HG03108 (cell line): ENCODE results near the gene CREB3L2.
"Not testable (repeated sequence)": the region's sequence is repeated elsewhere in the genome, so short reads cannot be mapped to it uniquely, and the experiment has no call there.

ENCODE experiments used
- ATAC-seq: cut with Tn5 transposase; IDR thresholded peaks from one replicate; pipeline ENCODE4 v1.9.1; 2021; ENCODE audit warnings: moderate library complexity; ENCODE audit not compliant: unreplicated experiment

Gene CREB3L2

DNA sequence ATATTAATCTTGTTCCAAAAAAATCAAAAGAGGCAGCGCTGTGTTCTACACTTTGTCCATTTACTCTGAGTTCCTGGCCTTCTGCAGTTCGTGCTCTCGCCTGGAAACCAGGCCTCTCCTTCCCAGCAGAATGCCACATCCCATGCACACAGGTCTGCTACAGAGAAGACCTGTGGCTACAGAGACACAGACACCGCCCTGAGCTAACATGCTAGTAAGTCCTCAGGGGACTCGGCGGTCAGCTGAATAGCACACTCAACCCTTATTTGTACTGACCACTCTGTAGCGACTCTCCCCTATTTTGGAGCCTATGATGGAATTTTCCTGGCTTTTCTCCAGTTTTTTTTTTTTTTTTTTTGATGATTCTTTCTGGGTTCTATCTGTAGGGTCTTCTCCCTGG lies 12.8 kb downstream of the CREB3L2 start:
- no peak for ATAC-seq

- ATAC-seq, result peak; percentile 58
Measured at GRCh38 chr7:137987968-137988367, 13.9 kb downstream of the CREB3L2 start.

GRCh38 chr7:137987563-137987962 lies 14.3 kb downstream of the CREB3L2 start:
- no peak for ATAC-seq

DNA sequence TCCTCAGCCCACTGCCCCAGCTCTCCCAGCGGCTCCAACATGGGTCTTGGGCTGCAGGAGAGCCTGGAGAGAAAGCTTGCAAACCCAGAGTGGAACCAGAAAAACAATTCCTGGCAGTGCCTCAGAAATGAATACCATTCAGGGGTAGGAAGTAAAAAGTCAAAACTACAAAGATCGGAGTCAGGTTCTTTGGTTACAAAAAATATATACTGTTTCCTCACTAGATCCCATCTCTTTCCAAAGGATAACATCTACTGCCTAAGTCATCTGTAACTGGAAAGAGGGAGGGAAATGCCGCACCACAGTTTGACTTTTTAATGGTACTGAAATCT lies 14.9 kb downstream of the CREB3L2 start:
- ATAC-seq, result no peak

- ATAC-seq, result no peak
Measured at GRCh38 chr7:137986252-137987017, 15.5 kb downstream of the CREB3L2 start.

DNA sequence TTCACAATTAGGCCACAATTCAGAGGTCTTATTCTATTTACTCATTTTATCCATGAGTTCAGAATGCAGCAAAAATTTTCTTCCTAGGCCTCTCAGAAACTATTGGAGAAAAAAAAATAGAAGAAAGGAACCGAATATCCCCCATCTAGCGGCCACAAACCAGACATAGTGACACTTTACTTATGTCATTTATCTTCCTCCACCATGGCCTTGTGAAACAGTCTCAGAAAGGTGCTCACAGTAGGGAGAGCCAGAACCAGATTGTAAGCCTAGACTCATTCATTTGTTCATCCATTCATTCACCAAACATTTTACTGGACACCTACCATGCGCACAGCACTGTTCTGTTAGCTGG lies 16.0 kb downstream of the CREB3L2 start:
- peak; percentile 36 for ATAC-seq

DNA sequence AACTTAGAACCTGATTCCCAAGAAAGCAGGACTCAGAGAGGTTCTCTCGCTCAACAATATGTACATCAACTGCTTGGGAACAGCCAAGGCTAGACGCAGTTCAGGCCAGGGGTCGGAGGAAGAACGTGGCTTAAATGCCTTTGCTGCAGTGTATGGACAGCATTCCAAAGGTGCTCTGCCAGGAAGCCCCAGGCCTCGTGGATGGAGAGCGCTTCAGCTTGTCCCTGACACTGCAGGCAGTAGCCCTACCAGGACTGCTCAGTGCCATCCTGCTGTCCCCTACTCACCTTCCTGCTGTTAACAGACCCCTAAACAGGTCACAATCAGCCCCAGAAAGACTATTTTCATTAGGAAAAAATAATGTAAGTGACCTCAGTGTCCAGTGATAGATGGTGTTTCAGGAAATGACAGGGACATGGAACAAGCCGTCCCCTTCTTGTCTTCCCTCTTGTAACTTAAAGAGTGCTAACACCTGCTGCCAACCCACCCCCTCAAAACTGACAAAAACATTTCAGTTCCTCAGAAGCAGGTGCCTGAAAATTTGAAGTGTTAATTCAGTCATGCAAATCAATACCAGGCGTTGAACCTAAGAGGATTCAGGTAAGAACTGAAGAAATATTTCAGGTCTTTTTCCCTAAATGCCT lies 16.5 kb downstream of the CREB3L2 start:
- peak; percentile 44 for ATAC-seq

GRCh38 chr7:137984181-137985041 lies 17.5 kb downstream of the CREB3L2 start:
- no peak for ATAC-seq

DNA sequence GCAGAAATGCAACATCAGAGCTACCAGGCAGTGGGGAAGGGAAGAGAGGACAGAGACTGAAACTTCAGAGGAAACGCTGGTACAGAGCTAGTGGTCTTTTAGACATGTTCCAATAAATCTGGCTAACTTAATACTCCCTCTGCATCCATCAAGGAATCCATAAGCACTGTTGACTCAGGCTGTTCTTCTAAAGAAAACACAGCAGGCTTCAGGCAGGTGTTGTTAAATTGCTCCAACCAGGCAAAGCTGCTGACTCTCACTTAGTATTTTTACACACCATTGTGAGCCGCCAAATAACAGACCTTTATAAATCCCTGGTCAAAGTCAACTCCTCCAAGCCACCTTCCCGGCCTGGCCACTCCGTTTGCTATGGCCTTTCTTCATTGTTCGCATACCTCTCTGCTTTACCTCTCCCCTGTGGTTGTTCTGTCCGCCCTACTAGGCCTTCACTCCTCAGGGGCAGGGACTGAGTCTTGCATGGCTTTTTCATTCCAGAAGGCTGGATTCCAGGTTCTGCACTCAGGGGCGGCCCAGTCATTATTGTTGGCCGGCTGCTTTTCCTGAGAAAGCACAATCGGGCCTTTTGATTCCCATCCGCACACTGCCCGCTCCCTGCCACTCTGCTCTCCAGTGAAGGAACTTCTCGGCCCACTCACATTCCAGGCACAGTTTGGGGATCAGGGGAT lies 18.4 kb downstream of the CREB3L2 start:
- no peak for ATAC-seq

DNA sequence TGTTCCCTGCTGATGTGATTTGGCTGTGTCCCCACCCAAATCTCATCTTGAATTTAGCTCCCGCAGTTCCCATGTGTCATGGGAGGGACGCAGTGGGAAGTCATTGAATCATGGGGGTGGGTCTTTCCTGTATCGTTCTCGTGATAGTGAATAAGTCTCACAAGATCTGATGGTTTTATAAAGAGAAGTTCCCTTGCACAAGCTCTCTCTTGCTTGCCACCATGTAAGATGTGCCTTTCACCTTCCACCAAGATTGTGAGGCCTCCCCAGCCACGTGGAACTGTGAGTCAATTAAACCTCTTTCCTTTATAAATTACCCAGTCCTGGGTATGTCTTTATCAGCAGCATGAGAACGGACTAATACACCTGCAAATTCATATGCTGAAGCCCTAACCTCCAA lies 19.5 kb downstream of the CREB3L2 start:
- ATAC-seq, result not testable (repeated sequence)

DNA sequence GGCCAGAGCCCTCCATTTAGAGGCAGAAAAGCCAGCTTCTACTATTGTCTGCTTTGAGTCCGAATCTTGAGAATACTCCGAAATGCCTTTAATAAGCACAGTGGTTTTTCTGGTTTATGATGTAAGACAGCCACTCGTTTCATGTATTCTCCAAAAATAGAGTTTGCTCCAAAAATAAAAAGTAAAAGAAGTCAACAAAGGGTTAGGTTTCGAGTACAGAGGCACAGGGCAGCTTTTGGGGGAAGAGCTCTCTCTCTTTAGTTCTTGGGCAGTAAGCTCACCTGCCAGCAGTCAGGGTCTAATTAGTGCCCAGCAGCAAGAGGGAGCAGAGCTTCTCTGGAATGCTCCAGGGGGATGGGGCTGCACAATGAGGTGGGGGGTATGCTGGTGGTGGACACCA lies 20.2 kb downstream of the CREB3L2 start:
- ATAC-seq, result peak; percentile 44

DNA sequence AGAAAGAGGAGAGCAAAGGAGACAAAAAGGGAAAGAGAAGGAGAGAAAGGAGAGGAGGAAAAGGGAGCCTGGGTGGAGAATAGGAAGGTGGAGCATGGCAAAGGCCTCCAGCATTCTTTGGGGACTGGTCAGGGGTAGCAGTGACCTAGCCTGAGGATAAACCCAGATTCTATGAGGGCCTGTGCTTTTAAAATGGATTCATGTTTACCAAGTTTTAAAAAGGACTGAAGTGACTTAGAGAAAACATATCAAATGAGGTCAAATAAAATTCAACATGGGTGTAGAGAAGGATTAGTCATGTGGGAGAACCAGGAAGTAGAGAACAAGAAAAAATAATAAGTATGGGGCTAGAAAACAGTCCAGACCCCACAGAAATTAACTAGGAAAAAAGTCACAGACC lies 20.7 kb downstream of the CREB3L2 start:
- no peak for ATAC-seq

DNA sequence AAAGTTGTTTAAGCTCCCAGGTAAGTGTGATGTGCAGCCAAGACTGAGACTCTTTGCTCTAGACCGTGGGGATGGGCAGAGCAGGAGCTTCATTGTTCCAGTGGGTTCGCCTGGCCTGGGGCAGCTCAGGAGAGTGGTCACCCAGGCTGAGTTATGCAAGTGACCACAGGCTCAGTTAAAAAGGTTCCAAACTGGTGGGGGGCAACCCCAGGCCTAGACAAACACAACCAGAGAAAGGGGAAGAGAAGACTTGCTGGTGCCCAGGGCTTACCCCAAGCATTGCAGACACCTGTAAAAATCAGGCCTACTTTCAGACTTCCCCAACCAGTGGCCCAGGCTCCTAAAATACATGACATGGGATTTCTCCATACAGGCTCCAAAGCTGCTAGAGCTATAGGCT lies 21.6 kb downstream of the CREB3L2 start:
- ATAC-seq, result no peak

- ATAC-seq, result no peak
Measured at GRCh38 chr7:137978464-137979237, 23.2 kb downstream of the CREB3L2 start.

GRCh38 chr7:137977173-137977572 lies 24.7 kb downstream of the CREB3L2 start:
- no peak for ATAC-seq

DNA sequence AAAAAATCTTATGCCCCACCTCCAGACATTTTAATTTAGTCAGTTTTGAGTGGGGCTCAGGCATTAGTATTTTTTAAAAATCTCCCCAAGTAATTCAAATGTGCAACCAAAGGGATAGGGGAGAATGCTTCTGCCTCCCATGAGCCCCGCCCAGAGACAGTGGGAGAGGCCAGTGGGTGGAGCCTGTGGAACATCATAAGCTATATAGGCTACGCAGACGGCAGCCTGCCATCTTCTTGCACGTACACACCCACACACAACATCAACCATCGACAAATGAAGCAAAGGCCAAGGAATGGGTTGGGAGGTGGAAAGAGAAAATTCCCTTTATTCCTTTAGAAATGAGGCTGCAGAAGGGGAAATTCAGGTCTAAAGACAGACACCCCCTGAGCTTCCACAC lies 25.2 kb downstream of the CREB3L2 start:
- ATAC-seq, result no peak

DNA sequence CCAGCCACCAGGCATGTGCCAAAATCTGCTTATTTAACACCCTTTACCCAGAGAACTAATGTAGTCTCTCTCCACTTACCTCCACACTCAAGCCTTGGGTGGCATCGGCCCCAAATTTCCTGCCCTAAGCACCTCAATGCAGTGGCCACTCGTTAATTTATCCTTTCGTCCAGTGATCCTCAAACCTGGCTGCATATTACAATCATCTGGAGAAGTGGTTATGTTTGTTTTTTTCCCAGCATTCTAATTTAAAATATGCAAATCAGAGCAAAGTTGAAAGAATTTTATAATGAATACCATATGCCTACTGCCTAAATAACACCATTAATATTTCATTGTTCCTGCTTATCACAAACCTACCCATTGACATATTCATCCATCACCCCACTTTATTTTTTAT lies 25.7 kb downstream of the CREB3L2 start:
- ATAC-seq, result no peak

DNA sequence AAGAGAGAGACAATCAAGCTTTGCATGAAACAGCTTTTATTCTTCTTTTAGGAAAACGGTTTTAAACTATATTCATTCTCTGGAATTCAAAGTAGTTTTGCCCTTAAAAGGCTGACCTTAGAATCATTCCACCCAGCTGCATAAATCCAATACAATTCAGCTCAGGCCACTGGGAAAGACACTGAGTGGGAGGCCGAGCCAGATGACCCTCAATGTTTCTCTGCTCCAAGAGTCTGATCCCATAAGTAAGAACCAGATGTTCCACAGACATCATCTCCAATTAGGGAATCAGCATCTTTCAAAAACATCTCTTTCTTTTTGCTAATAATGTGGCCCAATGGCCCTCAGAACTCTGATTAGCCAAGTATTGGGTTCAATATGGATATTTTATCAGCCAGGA lies 26.1 kb downstream of the CREB3L2 start:
- ATAC-seq, result no peak

DNA sequence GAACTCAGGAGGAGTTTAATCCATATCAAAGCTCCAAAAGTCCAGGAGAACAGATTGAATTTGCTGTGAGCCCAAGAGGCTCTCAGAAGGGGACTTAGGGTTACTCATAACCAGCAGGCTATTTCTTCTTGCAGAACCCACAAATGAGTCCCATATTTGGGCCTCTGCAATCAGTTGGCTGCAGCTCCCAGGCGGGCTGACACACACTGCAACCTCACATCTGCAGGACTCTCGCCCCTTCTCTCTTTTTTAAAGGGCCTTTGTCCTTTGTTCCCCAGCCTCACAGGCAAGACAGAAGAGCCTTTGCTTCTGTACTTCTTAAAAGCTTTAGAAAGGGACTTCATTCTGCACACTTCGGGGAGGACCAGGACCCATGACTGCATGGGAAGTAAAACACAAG lies 26.7 kb downstream of the CREB3L2 start:
- ATAC-seq, result no peak

- no peak for ATAC-seq
Measured at GRCh38 chr7:137974766-137975165, 27.1 kb downstream of the CREB3L2 start.
